Coronary artery (tissue), 2 donors: Measurements from ENCODE around the gene DYNC2LI1.

Experiments
- DNase-seq: peaks from one replicate; pipeline ENCODE4 v3.0.0-alpha.2; 2017; ENCODE audit warnings: low spot score
- H3K27ac ChIP-seq, 2 donors: fragments of 200-600 bp; sonication (generic); one replicate each; pipeline ENCODE4 v1.5.1; 2016 to 2019
- H3K4me3 ChIP-seq: fragments of 200-600 bp; sonication (generic); 2 replicates; pipeline ENCODE4 v1.5.1; 2016; ENCODE audit warnings: mild to moderate bottlenecking, moderate library complexity
- TF ChIP-seq, protein P1 (sequence below): fragments of 200-600 bp; sonication (generic); IDR thresholded peaks from one replicate; pipeline ENCODE4 v1.5.1; 2019; ENCODE audit warnings: antibody characterized with exemption

Gene DYNC2LI1

DNA sequence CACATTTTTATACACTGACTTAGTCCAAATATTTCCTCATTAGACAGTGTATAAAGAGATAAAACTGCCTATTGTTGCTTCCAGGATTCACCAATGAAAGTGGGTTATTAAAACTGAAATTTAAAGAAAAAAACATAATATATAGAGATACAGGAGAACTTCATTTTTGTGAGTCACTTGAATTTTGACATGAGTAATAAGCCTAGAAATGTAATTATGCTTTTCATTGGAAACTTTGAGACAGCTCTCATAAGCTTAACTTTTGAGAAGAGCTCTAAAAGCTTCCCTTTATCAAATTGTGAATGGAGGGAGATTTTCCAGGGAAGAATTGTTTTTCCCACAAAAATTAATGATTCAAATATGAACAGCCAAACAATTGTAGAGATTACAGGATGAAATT is 14.1 kb downstream of the DYNC2LI1 start:
- no peak overlapping the region for H3K27ac ChIP-seq
- no peak overlapping the region for H3K4me3 ChIP-seq
- TF ChIP-seq, protein P1, sequence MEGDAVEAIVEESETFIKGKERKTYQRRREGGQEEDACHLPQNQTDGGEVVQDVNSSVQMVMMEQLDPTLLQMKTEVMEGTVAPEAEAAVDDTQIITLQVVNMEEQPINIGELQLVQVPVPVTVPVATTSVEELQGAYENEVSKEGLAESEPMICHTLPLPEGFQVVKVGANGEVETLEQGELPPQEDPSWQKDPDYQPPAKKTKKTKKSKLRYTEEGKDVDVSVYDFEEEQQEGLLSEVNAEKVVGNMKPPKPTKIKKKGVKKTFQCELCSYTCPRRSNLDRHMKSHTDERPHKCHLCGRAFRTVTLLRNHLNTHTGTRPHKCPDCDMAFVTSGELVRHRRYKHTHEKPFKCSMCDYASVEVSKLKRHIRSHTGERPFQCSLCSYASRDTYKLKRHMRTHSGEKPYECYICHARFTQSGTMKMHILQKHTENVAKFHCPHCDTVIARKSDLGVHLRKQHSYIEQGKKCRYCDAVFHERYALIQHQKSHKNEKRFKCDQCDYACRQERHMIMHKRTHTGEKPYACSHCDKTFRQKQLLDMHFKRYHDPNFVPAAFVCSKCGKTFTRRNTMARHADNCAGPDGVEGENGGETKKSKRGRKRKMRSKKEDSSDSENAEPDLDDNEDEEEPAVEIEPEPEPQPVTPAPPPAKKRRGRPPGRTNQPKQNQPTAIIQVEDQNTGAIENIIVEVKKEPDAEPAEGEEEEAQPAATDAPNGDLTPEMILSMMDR: no peak
- DNase-seq: no peak

DNA sequence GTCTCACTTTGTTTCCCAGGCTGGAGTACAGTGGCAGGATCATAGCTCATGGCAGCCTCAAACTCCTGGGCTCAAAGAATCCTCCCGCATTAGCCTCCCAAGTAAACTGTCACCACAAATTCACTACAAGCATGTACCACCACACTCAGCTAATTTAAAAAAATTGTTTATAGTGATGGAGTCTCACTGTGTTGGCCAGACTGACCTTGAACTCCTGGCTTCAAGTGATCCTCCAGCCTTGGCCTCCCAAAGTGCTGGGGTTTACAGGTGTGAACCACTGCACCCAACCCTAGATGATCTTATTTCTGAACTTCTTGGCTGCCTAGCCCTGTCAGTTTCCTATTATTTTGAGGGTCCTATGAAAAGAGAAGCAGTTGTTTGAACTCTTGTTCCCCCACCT is 14.8 kb downstream of the DYNC2LI1 start:
- Histone ChIP-seq H3K4me3 (no peak overlapping the region), H3K27ac (no peak overlapping the region)
- no peak for DNase-seq
- TF ChIP-seq, protein P1: no peak

DNA sequence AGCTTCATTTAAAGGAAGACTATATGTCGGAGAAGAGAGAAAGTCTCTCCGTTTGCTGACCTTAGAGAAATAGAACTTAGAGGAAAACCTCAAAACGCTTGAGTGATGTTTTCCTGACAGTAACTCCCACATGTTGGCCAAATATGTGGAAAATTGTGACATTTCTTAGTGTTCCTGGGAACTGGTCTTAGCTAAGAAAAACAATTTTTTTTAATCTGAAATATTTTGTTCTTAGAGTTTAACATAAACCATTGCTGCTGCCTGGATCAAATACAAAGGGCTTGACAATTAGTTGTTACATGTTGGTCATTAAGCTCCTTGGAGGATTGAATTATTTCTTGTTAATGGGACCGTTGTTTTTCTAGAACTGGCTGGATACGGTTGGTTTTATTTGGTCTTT is 16.3 kb downstream of the DYNC2LI1 start:
- TF ChIP-seq, protein P1: no peak
- H3K27ac ChIP-seq: peak overlapping the region; percentile 34 to 44
- H3K4me3 ChIP-seq: no peak overlapping the region
- DNase-seq: no peak

DNA sequence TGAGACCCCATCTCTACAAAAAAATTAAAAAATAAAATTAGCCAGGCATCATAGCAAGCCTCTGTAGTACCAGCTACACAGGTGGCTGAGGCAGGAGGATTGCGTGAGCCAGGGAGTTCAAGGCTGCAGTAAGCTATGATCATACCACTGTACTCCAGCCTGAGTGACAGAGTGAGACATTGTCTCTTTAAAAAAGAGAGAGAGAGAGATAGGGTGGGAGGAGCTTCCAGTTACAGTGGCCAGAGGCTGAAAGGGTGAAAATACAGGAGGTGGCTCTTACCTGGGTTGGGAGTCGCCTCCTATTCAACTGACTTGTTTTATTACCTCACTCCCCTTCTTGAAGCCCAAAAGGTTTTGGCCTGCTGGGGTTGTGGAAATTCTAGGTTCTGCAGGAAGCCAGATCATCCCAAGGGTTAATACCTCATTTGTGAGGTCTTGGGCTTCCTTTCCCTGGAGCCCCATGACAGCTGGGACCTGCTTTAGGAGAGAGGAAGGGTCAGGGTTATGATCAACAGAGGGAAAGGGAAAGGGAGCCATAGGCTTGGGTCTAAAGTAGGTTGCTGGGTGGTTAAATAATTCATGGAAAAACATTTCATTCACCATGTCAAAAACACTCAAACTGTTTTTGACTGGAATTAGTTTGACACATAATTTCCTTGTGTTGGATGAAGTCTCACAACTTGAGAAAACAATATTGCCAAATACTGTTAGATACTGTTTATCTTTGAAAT is 17.4 kb downstream of the DYNC2LI1 start:
- Histone ChIP-seq H3K27ac (peak overlapping the region in 1 of 2 donors; percentile 1), H3K4me3 (no peak overlapping the region)
- DNase-seq: no peak
- TF ChIP-seq, protein P1: no peak

DNA sequence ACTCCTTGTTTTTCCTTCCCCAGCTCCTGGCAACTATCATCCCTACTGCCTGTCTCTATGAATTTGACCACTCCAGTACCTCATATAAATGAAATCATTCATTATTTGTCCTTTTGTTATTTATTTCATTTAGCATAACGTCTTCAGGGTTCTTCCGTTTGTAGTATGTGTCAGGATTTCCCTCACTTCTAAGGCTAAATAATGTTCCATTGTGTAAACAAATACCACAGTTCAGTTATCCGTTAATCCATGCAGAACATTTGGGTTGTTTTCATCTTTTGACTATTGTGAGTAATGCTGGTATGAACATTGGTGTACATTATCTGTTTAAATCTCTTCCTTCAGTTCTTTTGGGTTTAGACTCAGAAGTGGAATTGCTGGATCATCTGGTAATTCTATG is 18.8 kb downstream of the DYNC2LI1 start:
- Histone ChIP-seq H3K27ac (no peak overlapping the region), H3K4me3 (no peak overlapping the region)
- no peak for DNase-seq
- TF ChIP-seq, protein P1: no peak

DNA sequence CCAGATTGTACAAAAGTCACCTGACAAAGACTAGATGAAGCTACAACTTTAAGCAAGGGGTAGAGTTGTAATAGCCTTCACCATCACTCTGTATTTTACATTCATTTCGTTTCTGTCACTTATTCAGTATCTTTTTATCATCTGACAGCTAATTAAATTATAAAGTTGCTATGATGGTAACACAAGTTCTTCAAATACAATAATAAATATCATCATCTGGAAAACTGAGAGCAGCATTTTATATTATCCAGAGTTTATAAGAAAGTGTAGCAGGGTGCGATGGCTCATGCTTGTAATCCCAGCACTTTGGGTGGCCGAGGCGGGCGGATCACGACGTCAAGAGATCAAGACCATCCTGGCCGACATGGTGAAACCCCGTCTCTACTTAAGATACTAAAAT is 21.1 kb downstream of the DYNC2LI1 start:
- H3K4me3 ChIP-seq: no peak overlapping the region
- no peak overlapping the region for H3K27ac ChIP-seq
- TF ChIP-seq, protein P1: no peak
- DNase-seq: no peak

DNA sequence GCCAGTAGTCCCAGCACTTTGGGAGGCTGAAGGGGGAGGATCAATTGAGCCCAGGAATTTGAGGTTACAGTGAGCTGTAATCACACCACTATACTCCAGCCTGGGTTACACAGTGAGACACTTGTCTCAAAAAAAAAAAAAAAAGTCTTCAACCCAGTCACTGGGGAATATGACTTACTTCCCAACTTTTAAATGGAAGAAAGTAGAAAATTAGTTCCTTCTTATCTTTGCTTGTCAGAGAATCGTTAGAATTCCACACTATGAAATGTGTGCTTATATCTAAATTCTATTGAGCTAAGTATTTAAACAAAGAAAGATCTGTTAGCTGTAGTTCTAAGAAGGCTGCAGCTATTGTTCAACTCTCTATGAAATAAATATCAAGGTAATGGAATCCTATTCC is 22.4 kb downstream of the DYNC2LI1 start:
- H3K4me3 ChIP-seq: no peak overlapping the region

More for the DNA sequence above, 22.4 kb downstream of the DYNC2LI1 start:
- TF ChIP-seq, protein P1: no peak
- no peak for DNase-seq
- no peak overlapping the region for H3K27ac ChIP-seq
